MV-4-11 (cell line): Measurements from ENCODE around the gene CCDC82.
"Not testable (repeated sequence)": the region's sequence is repeated elsewhere in the genome, so short reads cannot be mapped to it uniquely, and the experiment has no call there.

ENCODE experiments used
- DNase-seq: peaks from one replicate; lab custom pipeline; 2025; lab: John Stamatoyannopoulos, UW

CCDC82 gene

DNA sequence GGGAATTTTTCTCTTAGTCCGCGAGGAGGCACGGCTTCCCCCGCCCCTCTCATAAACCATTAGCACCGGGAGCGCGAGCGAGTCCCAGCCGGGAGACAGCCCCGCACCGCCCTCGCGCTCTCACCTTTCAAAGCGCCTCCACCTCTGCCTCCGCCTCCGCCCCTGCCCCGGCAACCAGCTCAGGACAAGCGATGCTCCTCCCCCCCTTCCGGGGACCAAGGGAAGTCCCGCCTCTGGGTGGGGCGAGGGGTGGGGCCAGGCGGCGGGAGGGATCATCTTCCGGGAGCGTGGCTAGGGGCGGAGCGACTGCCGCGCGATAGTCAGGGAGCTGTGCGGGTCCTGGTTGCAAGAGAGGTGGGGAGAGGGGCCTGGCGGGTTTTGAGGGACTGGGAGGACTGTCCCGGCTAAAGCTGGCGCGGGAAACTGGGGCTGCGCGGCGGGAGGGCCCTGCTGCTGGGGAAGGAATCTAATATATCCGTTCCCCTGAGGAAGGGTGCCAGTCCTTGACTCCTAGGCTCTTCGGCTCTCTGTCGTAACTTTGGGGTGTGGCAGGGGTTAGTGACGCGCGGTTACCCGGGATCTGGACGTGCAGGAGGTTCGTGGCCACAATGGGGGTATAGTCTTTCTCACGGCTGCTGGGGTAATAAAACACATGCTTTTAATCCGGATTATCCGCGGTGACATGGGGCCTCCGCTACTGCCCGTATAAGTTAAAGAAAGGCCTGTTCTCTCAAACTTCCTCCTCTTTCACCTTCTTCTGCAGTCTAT is at the start of gene CCDC82, which contains the start of gene JRKL:
Gene CCDC82 (minus strand): TSS at position 193 of the 768 bp plus-strand sequence. CDS start 5,165 bp downstream, outside the sequence.
Gene JRKL (plus strand): TSS at position 294 of the 768 bp plus-strand sequence. CDS start 637 bp downstream, outside the sequence.
- peak; percentile 81 for DNase-seq

DNA sequence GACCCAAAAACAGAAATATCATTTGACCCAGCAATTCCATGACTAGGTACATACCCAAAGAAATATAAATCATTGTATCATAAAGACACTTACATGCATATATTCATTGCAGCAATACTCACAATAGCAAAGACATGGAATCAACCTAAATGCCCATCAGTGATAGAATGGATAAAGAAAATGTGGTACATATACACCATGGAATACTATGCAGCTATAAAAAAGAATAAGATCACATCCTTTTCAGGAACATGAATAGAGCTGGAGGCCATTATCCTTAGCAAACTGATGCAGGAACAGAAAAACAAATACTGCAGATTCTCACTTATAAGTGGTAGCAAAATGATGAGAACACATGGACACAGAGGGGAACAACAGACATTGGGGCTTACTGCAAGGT is 42.9 kb upstream of the CCDC82 start:
- DNase-seq, result not testable (repeated sequence)

- no peak for DNase-seq
Observed at GRCh38 chr11:96430668-96431067, 41.0 kb upstream of the CCDC82 start.

DNA sequence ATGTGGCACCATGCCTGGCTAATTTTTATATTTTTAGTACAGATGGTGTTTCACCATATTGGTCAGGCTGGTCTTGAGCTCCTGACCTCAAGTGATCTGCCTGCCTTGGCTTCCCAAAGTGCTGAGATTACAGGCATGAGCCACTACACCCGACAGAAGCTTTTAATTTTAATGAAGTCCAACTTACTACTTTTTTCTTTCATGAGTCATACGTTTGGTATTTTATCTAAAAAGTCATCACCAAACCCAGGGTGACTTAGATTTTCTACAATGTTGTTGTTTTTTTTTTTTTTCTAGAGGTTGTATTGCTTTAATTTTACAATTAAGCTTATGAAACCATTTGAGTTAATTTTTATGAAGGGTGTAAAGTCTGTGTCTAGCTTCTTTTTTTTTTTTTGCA is 35.0 kb upstream of the CCDC82 start:
- no peak for DNase-seq

- no peak for DNase-seq
Observed at GRCh38 chr11:96413408-96413807, 23.7 kb upstream of the CCDC82 start.

- DNase-seq, result no peak
Observed at GRCh38 chr11:96412761-96413381, 23.2 kb upstream of the CCDC82 start.

DNA sequence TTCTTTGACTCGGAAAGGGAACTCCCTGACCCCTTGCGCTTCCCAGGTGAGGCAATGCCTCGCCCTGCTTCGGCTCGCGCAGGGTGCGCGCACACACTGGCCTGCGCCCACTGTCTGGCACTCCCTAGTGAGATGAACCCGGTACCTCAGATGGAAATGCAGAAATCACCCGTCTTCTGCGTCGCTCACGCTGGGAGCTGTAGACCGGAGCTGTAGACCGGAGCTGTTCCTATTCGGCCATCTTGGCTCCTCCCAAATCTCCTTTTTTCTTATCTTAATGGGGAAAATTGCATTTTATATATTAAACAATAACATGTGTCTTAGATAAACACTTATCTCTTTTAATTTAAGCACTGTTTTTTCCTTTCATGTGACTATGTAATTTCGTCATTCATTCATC is 21.7 kb upstream of the CCDC82 start:
- DNase-seq, result not testable (repeated sequence)

DNA sequence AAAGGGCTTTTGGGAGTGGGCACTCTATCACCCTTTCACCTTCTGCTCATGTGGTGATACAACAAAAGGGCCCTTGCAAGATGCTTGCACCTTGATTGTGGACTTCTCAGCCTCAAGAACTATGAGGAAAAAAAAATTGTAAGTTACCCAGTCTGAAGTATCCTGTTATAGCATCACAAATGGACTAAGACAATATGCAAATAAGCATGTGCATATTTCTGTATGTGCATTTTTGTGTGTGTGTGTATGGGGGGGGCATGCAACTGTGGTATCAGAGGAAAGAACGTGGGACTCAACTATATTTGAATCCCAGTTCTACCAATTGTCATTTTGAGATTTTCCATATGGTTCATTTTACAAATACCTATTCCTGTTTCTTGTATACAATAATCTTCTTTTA is 11.0 kb upstream of the CCDC82 start:
- DNase-seq, result no peak

- DNase-seq, result no peak
Observed at GRCh38 chr11:96397863-96398262, 8.2 kb upstream of the CCDC82 start.

DNA sequence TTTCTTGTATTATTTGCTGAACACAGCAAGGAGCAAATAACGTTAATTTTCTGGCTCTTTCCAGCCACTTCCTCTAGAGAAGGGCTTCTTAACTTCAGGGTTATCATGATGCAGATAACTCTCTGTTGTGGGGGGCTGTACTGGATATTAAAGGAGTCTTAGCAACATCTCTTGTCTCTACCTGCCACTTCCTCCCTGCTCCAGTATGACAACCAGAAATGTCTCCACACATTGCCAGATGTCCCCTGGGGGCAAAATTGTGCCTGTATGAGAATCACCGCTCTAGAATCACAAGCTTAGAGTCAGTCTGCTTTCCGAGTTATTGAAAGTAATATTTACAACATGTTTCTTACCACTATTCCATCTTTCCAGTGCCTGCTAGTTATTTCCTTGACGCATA is 6.9 kb upstream of the CCDC82 start:
- no peak for DNase-seq

GRCh38 chr11:96394773-96395172 is 5.1 kb upstream of the CCDC82 start:
- no peak for DNase-seq

DNA sequence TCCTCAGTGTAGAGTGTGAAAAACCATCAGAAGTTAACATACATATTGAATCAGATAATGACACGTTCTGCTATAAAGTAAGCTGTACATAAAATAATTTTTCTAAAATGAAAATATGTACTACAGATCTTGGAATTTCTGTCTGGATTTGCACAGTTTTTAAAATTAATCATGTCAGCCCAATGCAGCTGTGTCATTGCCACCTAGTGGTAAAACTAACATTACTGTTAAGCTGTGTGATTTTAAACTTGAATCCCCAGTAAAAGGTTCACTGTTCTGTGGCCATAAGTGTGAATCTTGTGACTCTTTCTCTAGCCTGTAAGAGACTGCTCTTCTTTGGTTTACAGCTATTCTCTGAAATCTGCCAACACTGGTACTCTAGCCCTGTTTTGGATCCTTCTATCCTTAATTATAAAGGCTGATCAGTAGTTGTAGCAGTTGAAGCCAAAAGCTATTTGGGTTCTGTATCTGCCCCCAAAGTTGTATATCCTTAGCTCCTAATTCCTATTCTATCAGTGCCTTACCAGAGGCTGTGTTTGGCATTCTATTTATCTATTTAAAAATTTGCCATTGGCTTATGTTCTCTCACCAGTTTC is 4.1 kb upstream of the CCDC82 start:
- DNase-seq, result peak; percentile 17

- no peak for DNase-seq
Observed at GRCh38 chr11:96391698-96392307, 2.1 kb upstream of the CCDC82 start.

DNA sequence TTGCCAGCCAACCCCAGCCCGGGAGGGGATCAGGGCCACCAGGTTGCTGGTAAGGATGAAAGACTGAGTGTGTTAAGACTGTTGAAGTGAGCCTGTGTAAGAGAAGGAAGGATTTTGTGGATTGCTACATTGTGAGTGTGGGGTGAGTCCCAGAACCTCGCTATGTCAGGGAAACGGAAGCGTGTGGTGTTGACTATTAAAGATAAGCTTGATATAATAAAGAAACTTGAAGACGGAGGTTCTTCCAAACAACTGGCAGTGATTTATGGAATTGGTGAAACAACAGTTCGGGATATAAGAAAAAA is 728 bp upstream of the CCDC82 start:
- DNase-seq, result no peak

GRCh38 chr11:96388891-96389719 is 607 bp downstream of the CCDC82 start:
- DNase-seq, result peak; percentile 42

DNA sequence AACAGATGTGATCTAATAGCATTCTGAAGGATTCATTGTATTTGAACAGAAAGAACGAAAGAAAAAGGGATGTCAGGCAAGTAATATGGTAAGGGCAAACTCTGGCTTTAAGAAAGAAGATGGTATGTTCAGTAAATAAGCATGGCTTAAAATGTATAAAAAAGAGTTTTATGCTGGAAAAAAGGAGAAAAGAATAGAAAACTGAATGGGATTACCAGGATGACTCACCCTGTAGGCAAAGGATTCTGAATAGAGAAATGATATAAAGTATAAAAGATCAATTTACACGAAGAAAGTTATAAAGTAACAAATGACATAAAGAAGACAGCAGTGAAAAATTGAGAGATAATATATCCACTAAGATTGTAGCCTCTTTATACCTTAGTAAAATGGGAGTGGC is 4.5 kb downstream of the CCDC82 start:
- DNase-seq, result no peak

- no peak for DNase-seq
Observed at GRCh38 chr11:96384156-96384555, 5.6 kb downstream of the CCDC82 start.

- DNase-seq, result no peak
Observed at GRCh38 chr11:96376796-96377195, 12.9 kb downstream of the CCDC82 start.

DNA sequence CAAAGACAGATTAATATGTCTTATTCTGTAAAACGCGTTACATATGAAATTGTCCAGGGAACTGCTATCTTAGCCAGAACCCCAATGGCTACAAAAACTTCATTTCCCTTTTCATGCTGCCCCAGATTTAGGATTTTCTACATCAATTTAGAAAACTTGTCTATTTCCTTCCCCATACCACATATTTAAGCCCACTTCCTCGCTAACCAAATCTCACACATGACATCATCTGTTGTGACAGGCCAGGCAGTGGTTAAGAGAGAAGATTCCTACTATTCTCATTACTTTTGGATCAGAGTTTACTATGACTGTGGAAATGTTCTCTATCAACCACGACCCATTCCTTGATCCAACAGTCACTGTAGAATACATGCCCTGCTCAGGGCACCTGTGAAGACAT is 15.9 kb downstream of the CCDC82 start:
- peak; percentile 71 for DNase-seq

GRCh38 chr11:96367342-96367741 is 22.4 kb downstream of the CCDC82 start:
- DNase-seq, result peak; percentile 82

DNA sequence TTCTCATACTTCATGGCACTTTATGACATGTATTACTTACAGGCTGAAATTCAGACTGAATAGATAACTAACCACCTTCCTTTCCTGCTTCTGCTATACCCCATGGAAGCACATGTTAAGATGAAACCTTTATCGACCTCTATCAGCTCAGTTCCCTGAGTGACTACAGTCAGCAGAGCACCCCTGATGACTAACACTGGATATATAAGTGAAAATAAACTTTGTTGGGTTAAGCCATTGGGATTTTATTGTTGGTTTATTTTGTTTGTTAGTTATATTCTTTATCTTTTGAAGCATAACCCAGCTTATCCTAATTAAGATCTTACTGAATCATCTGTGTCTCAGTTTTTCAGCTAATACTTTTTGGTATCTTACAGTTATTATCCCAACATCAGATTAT is 23.7 kb downstream of the CCDC82 start:
- DNase-seq, result no peak

GRCh38 chr11:96365493-96365892 is 24.2 kb downstream of the CCDC82 start:
- no peak for DNase-seq
